RWPE2 (cell line): ENCODE data around the gene CHST1.

Experiments used
- ATAC-seq: fragments of 200-7000 bp; cut with Tn5 transposase; 3 replicates; pipeline ENCODE4 v1.9.1; 2021; ENCODE audit warnings: low read depth
- DNase-seq: peaks from one replicate; pipeline ENCODE4 v3.0.0-alpha.2; 2020; ENCODE audit warnings: low spot score
- H3K27ac ChIP-seq: fragments of 450-650 bp; 2 replicates; pipeline ENCODE4 v1.5.1; 2017; ENCODE audit warnings: mild to moderate bottlenecking; ENCODE audit not compliant: poor library complexity, severe bottlenecking
- H3K27me3 ChIP-seq: fragments of 250-450 bp; sonication (Bioruptor Pico); 2 replicates; pipeline ENCODE4 v1.5.1; 2021; ENCODE audit warnings: mild to moderate bottlenecking, moderate library complexity; ENCODE audit not compliant: insufficient read depth, poor library complexity, severe bottlenecking
- H3K36me3 ChIP-seq: fragments of 250-450 bp; sonication (Bioruptor Pico); 2 replicates; pipeline ENCODE4 v1.5.1; 2020; ENCODE audit warnings: low read depth, mild to moderate bottlenecking, moderate library complexity
- H3K4me1 ChIP-seq: fragments of 250-450 bp; sonication (Bioruptor Pico); 2 replicates; pipeline ENCODE4 v1.5.1; 2021; ENCODE audit warnings: mild to moderate bottlenecking, moderate library complexity; ENCODE audit not compliant: insufficient read depth, poor library complexity, severe bottlenecking
- H3K4me3 ChIP-seq: fragments of 250-450 bp; sonication (Bioruptor Pico); 2 replicates; pipeline ENCODE4 v1.5.1; 2021; ENCODE audit warnings: mild to moderate bottlenecking, moderate library complexity; ENCODE audit not compliant: severe bottlenecking
- H3K9me3 ChIP-seq: fragments of 250-450 bp; sonication (Bioruptor Pico); 2 replicates; pipeline ENCODE4 v1.5.1; 2021; ENCODE audit warnings: mild to moderate bottlenecking, moderate library complexity; ENCODE audit not compliant: severe bottlenecking
- TF ChIP-seq, protein P1 (sequence below): fragments of 450-650 bp; IDR thresholded peaks from one replicate; pipeline ENCODE4 v1.5.1; 2017; ENCODE audit warnings: mild to moderate bottlenecking, moderate library complexity; ENCODE audit not compliant: poor library complexity, severe bottlenecking

Gene CHST1

DNA sequence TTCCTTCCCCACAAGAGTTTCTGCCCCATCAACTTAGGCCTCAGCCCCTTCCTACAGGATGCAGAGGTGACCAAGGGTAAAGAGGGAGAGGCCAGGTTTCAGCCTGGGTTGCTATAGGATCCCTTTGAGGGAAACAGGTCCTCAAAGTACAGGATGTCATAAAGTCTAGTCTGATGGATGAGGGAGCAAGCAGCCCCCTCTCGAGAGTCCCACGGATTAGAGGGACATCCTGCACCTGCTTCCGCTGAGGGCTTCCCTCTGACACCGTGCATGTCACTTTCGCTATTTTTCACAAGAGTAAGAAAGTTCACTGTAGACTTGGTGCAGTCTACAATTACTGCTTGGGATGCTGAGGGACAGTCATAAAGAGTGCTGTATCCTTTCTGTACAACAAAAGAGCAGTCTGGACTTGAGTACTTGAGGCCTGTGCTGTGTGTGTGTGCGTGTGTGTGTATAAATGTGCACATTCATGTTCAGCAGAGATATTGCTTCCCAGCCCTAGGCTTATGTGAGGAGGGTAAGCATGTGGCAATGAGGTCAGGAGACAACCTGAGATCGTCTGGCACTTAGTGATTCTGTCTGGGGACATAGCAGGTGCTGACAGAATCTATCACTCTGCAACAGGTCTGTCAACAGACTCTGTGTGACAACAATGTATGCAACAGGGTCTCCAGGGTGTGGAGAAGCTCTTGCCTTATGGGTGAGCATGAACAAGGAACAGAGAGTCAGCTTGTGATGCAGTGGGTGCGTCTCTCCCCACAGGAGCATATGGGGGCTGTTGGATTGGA lies 18.0 kb upstream of the CHST1 start:
- Histone ChIP-seq H3K9me3 (no peaks in the 10 kb centered on the region), H3K36me3 (no peaks in the 10 kb centered on the region), H3K27me3 (peaks cover 8% of the 10 kb centered on the region), H3K27ac (no peak overlapping the region), H3K4me3 (no peak overlapping the region), H3K4me1 (no peaks in the 10 kb centered on the region)
- TF ChIP-seq, protein P1, sequence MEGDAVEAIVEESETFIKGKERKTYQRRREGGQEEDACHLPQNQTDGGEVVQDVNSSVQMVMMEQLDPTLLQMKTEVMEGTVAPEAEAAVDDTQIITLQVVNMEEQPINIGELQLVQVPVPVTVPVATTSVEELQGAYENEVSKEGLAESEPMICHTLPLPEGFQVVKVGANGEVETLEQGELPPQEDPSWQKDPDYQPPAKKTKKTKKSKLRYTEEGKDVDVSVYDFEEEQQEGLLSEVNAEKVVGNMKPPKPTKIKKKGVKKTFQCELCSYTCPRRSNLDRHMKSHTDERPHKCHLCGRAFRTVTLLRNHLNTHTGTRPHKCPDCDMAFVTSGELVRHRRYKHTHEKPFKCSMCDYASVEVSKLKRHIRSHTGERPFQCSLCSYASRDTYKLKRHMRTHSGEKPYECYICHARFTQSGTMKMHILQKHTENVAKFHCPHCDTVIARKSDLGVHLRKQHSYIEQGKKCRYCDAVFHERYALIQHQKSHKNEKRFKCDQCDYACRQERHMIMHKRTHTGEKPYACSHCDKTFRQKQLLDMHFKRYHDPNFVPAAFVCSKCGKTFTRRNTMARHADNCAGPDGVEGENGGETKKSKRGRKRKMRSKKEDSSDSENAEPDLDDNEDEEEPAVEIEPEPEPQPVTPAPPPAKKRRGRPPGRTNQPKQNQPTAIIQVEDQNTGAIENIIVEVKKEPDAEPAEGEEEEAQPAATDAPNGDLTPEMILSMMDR, result no peak
- no peak for ATAC-seq
- DNase-seq, result no peak

DNA sequence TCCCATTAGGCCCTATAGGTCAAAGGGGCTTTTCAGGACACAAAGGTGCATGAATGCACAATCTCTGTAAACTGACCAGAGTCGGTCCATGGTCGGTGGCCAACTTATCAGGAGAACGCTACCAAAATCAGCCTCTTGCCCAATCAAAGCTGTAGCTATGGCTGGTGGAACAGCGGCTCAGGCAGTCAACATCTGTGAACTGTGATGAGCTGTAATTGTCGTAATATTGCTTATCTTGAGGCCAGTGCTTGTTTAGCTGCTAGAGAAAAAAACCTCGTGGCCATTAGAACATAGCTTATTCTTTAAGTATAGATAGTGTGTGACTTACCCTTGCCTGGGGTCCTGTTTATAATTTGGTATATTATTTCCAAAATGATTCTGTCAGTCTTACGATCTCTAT lies 14.4 kb upstream of the CHST1 start:
- DNase-seq (no peak), ATAC-seq (no peak)
- Histone ChIP-seq H3K36me3 (no peaks in the 10 kb centered on the region), H3K9me3 (no peaks in the 10 kb centered on the region), H3K4me3 (no peak overlapping the region), H3K4me1 (no peaks in the 10 kb centered on the region), H3K27me3 (no peaks in the 10 kb centered on the region), H3K27ac (no peak overlapping the region)
- TF ChIP-seq, protein P1, result no peak

DNA sequence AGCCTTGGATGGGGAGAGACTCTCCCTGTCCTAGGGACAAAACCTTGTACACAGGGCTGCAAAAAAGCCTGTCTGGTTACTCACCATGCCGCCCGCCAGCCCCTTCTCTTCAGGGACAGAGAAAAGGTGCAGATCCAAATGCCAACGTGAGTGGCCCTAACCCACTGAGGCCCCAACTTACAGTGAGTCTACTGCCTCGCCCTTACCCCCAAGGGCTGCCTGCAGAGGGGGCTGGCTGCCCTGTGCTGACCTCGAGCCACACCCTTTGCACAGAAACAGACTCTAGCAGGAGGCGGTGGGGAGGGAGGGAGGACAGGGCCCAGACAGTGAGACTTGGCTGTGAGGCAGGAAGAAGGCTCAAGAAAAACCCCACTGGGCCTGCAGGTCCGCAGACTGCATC lies 13.6 kb upstream of the CHST1 start:
- no peaks in the 10 kb centered on the region for H3K9me3 ChIP-seq
- TF ChIP-seq, protein P1, result no peak
- no peaks in the 10 kb centered on the region for H3K4me1 ChIP-seq
- no peak overlapping the region for H3K4me3 ChIP-seq
- ATAC-seq (no peak), DNase-seq (no peak)
- no peak overlapping the region for H3K27ac ChIP-seq
- H3K27me3 ChIP-seq, result no peaks in the 10 kb centered on the region
- H3K36me3 ChIP-seq, result no peaks in the 10 kb centered on the region

GRCh38 chr11:45677770-45678512 lies 12.5 kb upstream of the CHST1 start:
- Histone ChIP-seq H3K27me3 (no peaks in the 10 kb centered on the region), H3K27ac (no peak overlapping the region), H3K4me3 (no peak overlapping the region), H3K4me1 (no peaks in the 10 kb centered on the region), H3K9me3 (no peaks in the 10 kb centered on the region), H3K36me3 (no peaks in the 10 kb centered on the region)
- ATAC-seq, result no peak
- no peak for DNase-seq
- TF ChIP-seq, protein P1, result no peak
